ENCODE data around the gene UGGT2.
"Not testable (repeated sequence)": the region's sequence is repeated elsewhere in the genome, so short reads cannot be mapped to it uniquely, and the experiment has no call there.

UGGT2 gene

DNA sequence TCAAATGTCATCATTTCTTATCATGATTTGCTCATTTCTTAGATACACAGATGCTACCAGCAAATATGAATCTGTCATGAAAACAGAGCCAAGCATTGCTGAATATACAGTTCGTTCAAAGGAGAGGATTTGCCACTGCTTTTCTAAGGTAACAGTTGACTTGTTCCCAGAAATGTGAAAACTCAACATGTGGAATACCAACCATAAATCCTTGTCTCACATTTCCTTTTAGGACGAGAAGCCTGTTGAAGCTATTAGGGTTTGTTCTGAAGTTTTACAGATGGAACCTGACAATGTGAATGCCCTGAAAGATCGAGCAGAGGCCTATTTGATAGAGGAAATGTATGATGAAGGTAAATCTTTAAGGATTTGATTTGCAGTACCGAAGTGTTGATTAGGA lies 289.6 kb downstream of the UGGT2 start:
- Histone ChIP-seq H3K4me1 (ENCODE audit: low read length) (no peaks in the 10 kb centered on the region), H3K4me2 (ENCODE audit: low read length) (no peak overlapping the region), H2AFZ (ENCODE audit: low read depth, low read length) (no peak overlapping the region), H4K20me1 (ENCODE audit: insufficient read depth, low read length) (no peaks in the 10 kb centered on the region), H3K4me3 (ENCODE audit: low read length) (no peak overlapping the region), H3K27me3 (ENCODE audit: low read depth, low read length) (no peaks in the 10 kb centered on the region), H3K27ac (ENCODE audit: low read length) (no peak overlapping the region), H3K9me3 (ENCODE audit: insufficient read depth, low read length) (no peaks in the 10 kb centered on the region), H3K36me3 (replicated peaks; ENCODE audit: low read depth, low read length) (peaks cover 16% of the 10 kb centered on the region), H3K79me2 (ENCODE audit: low read length) (no peaks in the 10 kb centered on the region), H3K9ac (ENCODE audit: low read length) (no peak overlapping the region)
- TF ChIP-seq EZH2phosphoT487 (IDR thresholded peaks at IDR 0.05; ENCODE audit: low read depth): no peak
- TF ChIP-seq, protein P1, sequence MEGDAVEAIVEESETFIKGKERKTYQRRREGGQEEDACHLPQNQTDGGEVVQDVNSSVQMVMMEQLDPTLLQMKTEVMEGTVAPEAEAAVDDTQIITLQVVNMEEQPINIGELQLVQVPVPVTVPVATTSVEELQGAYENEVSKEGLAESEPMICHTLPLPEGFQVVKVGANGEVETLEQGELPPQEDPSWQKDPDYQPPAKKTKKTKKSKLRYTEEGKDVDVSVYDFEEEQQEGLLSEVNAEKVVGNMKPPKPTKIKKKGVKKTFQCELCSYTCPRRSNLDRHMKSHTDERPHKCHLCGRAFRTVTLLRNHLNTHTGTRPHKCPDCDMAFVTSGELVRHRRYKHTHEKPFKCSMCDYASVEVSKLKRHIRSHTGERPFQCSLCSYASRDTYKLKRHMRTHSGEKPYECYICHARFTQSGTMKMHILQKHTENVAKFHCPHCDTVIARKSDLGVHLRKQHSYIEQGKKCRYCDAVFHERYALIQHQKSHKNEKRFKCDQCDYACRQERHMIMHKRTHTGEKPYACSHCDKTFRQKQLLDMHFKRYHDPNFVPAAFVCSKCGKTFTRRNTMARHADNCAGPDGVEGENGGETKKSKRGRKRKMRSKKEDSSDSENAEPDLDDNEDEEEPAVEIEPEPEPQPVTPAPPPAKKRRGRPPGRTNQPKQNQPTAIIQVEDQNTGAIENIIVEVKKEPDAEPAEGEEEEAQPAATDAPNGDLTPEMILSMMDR (IDR thresholded peaks at IDR 0.05; ENCODE audit: low read depth, low read length): no peak

DNA sequence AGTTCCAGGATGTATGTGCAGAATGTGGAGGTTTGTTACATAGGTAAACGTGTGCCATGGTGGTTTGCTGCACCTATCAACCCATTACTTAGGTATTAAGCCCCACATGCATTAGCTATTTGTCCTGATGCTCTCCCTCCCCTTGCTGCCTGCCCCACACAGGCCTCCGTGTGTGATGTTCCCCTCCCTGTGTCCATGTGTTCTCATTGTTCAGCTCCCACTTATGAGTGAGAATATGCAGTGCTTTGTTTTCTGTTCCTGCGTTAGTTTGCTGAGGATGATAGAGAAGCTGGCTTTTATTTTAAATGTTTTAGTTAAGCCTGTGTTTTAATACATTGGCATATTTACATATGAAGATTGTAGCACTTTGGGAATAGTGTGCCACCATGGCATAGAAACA lies 290.6 kb downstream of the UGGT2 start:
- H3K9ac ChIP-seq (ENCODE audit: low read length): not testable (repeated sequence)

DNA sequence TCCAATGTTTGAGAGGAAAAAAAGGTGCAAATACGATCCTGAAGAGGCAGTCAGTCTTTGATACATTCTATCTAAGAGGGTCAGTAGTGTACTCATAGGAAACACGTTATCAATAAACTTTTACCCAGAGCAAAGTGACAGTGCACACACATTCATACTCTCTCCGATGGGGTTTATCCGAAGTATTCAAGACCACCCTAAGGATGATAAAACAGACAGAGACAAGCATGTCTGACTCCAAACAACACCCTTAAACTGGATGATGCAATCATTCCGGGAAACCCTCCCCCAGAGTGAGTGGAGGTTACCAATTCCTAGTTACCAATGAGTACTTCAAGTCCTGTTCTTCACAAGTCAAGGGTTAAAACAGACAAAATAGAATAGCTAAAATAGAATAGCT lies 297.1 kb downstream of the UGGT2 start:
- Histone ChIP-seq H3K9ac (ENCODE audit: low read length) (no peak overlapping the region), H3K36me3 (replicated peaks; ENCODE audit: low read depth, low read length) (peaks cover 4% of the 10 kb centered on the region), H3K27ac (ENCODE audit: low read length) (no peak overlapping the region), H2AFZ (ENCODE audit: low read depth, low read length) (no peak overlapping the region), H3K9me3 (ENCODE audit: insufficient read depth, low read length) (no peaks in the 10 kb centered on the region), H3K27me3 (ENCODE audit: low read depth, low read length) (no peaks in the 10 kb centered on the region), H4K20me1 (ENCODE audit: insufficient read depth, low read length) (peaks cover 8% of the 10 kb centered on the region; the same call in 1 of the 2 replicates), H3K4me1 (ENCODE audit: low read length) (no peaks in the 10 kb centered on the region), H3K4me2 (ENCODE audit: low read length) (no peak overlapping the region), H3K4me3 (ENCODE audit: low read length) (no peak overlapping the region), H3K79me2 (ENCODE audit: low read length) (peaks cover 3% of the 10 kb centered on the region; the same call in 1 of the 2 replicates)
- TF ChIP-seq EZH2phosphoT487 (IDR thresholded peaks at IDR 0.05; ENCODE audit: low read depth): no peak
- TF ChIP-seq, protein P1 (IDR thresholded peaks at IDR 0.05; ENCODE audit: low read depth, low read length): no peak

More for the DNA sequence above, 290.6 kb downstream of the UGGT2 start:
- not testable (repeated sequence) for H2AFZ ChIP-seq (ENCODE audit: low read depth, low read length); H4K20me1 ChIP-seq (ENCODE audit: insufficient read depth, low read length); H3K27ac ChIP-seq (ENCODE audit: low read length); H3K4me1 ChIP-seq (ENCODE audit: low read length); H3K9me3 ChIP-seq (ENCODE audit: insufficient read depth, low read length); H3K27me3 ChIP-seq (ENCODE audit: low read depth, low read length); H3K79me2 ChIP-seq (ENCODE audit: low read length); H3K4me3 ChIP-seq (ENCODE audit: low read length); H3K4me2 ChIP-seq (ENCODE audit: low read length)
- H3K36me3 ChIP-seq (replicated peaks; ENCODE audit: low read depth, low read length): peaks cover 14% of the 10 kb centered on the region

DNA sequence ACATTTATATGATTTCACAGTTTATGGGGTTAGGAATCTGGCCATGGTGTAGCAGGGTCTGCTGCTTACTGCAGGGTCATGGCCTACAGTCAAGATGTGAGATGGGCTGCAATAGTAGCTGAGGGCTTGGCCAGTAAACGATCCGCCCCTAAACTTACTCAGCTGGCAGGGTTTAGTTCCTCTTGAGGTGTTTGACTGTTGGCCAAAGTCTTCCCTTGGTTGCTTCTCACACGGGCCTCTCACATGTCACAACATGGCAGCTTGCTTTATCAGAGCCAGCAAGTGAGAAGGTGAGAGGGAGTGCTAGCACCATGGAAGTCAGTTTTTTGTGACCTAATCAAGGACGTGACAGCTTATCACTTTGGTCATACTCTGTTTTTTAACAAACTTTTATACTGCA lies 299.1 kb downstream of the UGGT2 start:
- Histone ChIP-seq H3K4me1 (ENCODE audit: low read length) (no peaks in the 10 kb centered on the region), H3K4me3 (ENCODE audit: low read length) (no peak overlapping the region), H4K20me1 (ENCODE audit: insufficient read depth, low read length) (peaks cover 10% of the 10 kb centered on the region; the same call in 1 of the 2 replicates), H3K9ac (ENCODE audit: low read length) (no peak overlapping the region), H3K27me3 (ENCODE audit: low read depth, low read length) (no peaks in the 10 kb centered on the region), H3K9me3 (ENCODE audit: insufficient read depth, low read length) (no peaks in the 10 kb centered on the region), H3K4me2 (ENCODE audit: low read length) (no peak overlapping the region), H3K36me3 (replicated peaks; ENCODE audit: low read depth, low read length) (no peaks in the 10 kb centered on the region), H2AFZ (ENCODE audit: low read depth, low read length) (no peak overlapping the region), H3K79me2 (ENCODE audit: low read length) (peaks cover 6% of the 10 kb centered on the region; the same call in 1 of the 2 replicates), H3K27ac (ENCODE audit: low read length) (no peak overlapping the region)
- TF ChIP-seq, protein P1 (IDR thresholded peaks at IDR 0.05; ENCODE audit: low read depth, low read length): no peak
- TF ChIP-seq EZH2phosphoT487 (IDR thresholded peaks at IDR 0.05; ENCODE audit: low read depth): no peak

DNA sequence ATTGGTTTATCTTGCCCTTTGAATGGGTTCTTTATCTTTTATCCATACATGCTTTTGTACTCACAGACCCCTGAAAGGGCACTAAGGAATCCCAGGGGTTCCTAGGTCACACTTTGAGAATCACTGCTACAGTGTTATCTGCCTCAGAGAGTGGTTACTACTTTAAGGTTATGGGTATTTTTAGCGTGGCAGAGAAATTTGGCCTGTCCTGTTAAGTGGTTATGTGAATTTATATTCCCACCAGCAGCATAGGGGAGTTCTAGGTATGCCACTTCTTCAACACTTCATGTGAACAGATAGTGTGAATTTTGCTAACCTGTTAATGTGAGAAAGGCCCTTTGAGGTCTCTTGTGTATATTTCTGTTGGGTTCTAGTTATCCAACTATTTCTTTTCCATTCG lies 300.5 kb downstream of the UGGT2 start:
- TF ChIP-seq, protein P1 (IDR thresholded peaks at IDR 0.05; ENCODE audit: low read depth, low read length): no peak
- TF ChIP-seq EZH2phosphoT487 (IDR thresholded peaks at IDR 0.05; ENCODE audit: low read depth): no peak
- Histone ChIP-seq H3K4me2 (ENCODE audit: low read length) (no peak overlapping the region), H2AFZ (ENCODE audit: low read depth, low read length) (no peak overlapping the region), H3K9me3 (ENCODE audit: insufficient read depth, low read length) (no peaks in the 10 kb centered on the region), H3K27me3 (ENCODE audit: low read depth, low read length) (no peaks in the 10 kb centered on the region), H3K36me3 (replicated peaks; ENCODE audit: low read depth, low read length) (no peaks in the 10 kb centered on the region), H3K79me2 (ENCODE audit: low read length) (peaks cover 7% of the 10 kb centered on the region; the same call in 1 of the 2 replicates), H3K9ac (ENCODE audit: low read length) (no peak overlapping the region), H3K4me1 (ENCODE audit: low read length) (no peaks in the 10 kb centered on the region), H4K20me1 (ENCODE audit: insufficient read depth, low read length) (peaks cover 10% of the 10 kb centered on the region; the same call in 1 of the 2 replicates), H3K27ac (ENCODE audit: low read length) (no peak overlapping the region), H3K4me3 (ENCODE audit: low read length) (no peak overlapping the region)
